ENCODE results near the gene SYCP2L.
"Not testable (repeated sequence)": the region's sequence is repeated elsewhere in the genome, so short reads cannot be mapped to it uniquely, and the experiment has no call there.

SYCP2L gene

DNA sequence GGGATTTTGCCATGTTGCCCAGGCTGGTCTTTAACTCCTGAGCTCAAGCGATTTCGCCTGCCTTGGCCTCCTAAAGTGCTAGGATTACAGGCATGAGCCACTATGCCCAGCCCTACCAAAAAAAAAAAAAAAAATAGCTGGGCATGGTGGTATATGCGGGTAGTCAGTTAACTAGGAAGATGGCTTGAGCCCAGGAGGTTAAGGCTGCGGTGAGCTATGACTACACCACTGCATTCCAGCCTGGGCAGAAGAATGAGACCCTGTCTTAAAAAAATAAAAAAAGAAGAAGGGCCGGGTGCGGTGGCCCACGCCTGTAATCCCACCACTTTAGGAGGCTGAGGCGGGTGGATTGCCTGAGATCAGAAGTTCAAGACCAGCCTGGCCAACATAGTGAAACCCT lies 107.0 kb downstream of the SYCP2L start:
- peaks cover 9% of the 10 kb centered on the region for H3K4me1 ChIP-seq (ENCODE audit: control insufficient read depth, insufficient read depth, low read length)
- H3K9me3 ChIP-seq (ENCODE audit: control insufficient read depth, insufficient read depth, low read length), result no peaks in the 10 kb centered on the region
- H3K9ac ChIP-seq (ENCODE audit: low read depth, low read length), result no peak overlapping the region
- no peaks in the 10 kb centered on the region for H3K27me3 ChIP-seq (ENCODE audit: control insufficient read depth, insufficient read depth, low read length)
- no peaks in the 10 kb centered on the region for H3K36me3 ChIP-seq (ENCODE audit: control insufficient read depth, insufficient read depth, low read length)
- H3K4me3 ChIP-seq (ENCODE audit: low read depth, low read length), result no peak overlapping the region

DNA sequence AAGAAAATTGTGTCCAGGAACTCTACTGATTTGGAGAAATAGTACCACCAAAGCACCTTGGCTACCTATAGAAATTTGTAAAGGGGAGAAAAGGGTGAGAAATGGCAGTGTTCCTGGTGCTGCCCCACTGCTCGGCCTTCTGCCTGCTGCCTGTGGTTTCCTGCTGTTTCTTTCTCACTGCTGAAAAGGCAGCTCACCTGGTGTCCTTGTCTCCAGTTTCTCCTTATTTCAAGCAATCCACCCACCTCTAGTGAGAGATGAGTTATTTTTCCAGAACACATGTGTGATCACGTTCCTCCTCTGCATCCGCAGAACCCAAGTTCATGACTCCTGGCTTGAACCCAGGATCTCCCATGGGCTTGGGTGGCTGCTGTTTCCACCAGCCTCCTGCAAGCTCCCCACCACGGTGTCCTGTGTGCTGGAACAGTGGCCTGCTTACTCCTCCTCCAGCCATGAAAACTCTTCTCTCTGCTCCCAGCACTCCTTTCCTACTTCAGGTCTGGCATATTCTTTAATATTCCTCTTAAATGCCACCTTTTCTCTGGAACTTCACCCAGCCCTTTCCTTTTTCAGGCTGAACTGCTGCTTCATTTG lies 108.4 kb downstream of the SYCP2L start:
- peaks cover 9% of the 10 kb centered on the region for H3K4me1 ChIP-seq (ENCODE audit: control insufficient read depth, insufficient read depth, low read length)
- no peak overlapping the region for H3K9ac ChIP-seq (ENCODE audit: low read depth, low read length)
- no peaks in the 10 kb centered on the region for H3K9me3 ChIP-seq (ENCODE audit: control insufficient read depth, insufficient read depth, low read length)
- no peaks in the 10 kb centered on the region for H3K36me3 ChIP-seq (ENCODE audit: control insufficient read depth, insufficient read depth, low read length)
- H3K4me3 ChIP-seq (ENCODE audit: low read depth, low read length), result no peak overlapping the region
- no peaks in the 10 kb centered on the region for H3K27me3 ChIP-seq (ENCODE audit: control insufficient read depth, insufficient read depth, low read length)

DNA sequence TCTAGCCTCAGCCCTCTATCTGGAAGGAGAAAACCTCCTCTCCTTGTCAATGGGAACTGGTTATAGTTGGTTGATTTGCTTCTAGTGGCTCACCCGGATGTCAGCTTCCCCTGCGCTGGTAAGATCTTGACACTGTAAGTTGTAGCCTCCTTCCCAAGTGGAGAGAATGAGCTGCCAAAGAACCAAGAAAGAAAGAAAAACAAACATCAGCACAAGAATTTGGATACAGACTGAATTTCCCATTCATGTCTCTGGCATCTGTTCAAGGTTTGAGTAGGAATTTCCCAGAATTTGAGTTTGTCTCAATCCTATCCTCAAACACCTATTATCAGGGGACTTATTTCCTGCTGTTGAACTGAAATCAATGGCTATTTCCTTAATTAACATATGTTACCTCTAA lies 113.1 kb downstream of the SYCP2L start:
- Histone ChIP-seq H3K4me1 (ENCODE audit: control insufficient read depth, insufficient read depth, low read length) (peaks cover 6% of the 10 kb centered on the region), H3K4me3 (ENCODE audit: low read depth, low read length) (no peak overlapping the region), H3K9ac (ENCODE audit: low read depth, low read length) (no peak overlapping the region), H3K27me3 (ENCODE audit: control insufficient read depth, insufficient read depth, low read length) (no peaks in the 10 kb centered on the region), H3K36me3 (ENCODE audit: control insufficient read depth, insufficient read depth, low read length) (no peaks in the 10 kb centered on the region), H3K9me3 (ENCODE audit: control insufficient read depth, insufficient read depth, low read length) (no peaks in the 10 kb centered on the region)

DNA sequence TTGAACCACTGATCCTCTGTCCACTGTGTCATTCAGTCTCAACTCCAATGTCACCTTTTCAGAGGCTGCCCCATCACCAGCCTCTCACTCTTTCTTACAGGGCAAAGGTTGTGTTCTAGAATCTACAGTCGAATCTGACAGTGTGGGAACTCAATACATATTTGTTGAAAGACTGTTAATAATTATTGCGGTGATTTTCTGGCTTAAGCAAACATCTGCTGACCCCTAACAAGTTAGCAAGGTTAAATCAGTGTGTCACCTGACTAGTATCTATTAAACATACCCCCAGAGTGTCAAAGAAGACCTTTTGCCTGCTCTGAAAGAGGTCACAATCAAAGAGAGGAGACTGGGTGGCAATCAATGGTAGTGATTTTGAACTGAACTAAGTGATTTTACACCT lies 115.3 kb downstream of the SYCP2L start:
- Histone ChIP-seq H3K9ac (ENCODE audit: low read depth, low read length) (no peak overlapping the region), H3K36me3 (ENCODE audit: control insufficient read depth, insufficient read depth, low read length) (no peaks in the 10 kb centered on the region), H3K9me3 (ENCODE audit: control insufficient read depth, insufficient read depth, low read length) (no peaks in the 10 kb centered on the region), H3K4me3 (ENCODE audit: low read depth, low read length) (no peak overlapping the region), H3K4me1 (ENCODE audit: control insufficient read depth, insufficient read depth, low read length) (no peaks in the 10 kb centered on the region), H3K27me3 (ENCODE audit: control insufficient read depth, insufficient read depth, low read length) (no peaks in the 10 kb centered on the region)

DNA sequence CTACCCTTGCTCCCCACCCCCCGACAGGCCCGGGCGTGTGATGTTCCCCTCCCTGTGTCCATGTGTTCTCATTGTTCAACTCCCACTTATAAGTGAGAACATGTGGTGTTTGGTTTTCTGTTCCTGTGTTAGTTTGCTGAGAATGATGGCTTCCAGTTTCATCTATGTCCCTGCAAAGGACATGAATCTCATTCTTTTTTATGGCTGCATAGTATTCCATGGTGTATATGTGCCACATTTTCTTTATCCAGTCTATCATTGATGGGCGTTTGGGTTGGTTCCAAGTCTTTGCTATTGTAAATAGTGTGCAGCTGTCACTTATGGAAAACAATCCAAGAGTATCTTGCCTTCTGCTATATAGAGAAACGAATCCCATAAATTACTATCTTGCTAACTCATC lies 116.4 kb downstream of the SYCP2L start:
- H3K4me3 ChIP-seq (ENCODE audit: low read depth, low read length); H3K4me1 ChIP-seq (ENCODE audit: control insufficient read depth, insufficient read depth, low read length); H3K9ac ChIP-seq (ENCODE audit: low read depth, low read length); H3K27me3 ChIP-seq (ENCODE audit: control insufficient read depth, insufficient read depth, low read length); H3K9me3 ChIP-seq (ENCODE audit: control insufficient read depth, insufficient read depth, low read length); H3K36me3 ChIP-seq (ENCODE audit: control insufficient read depth, insufficient read depth, low read length): not testable (repeated sequence)

DNA sequence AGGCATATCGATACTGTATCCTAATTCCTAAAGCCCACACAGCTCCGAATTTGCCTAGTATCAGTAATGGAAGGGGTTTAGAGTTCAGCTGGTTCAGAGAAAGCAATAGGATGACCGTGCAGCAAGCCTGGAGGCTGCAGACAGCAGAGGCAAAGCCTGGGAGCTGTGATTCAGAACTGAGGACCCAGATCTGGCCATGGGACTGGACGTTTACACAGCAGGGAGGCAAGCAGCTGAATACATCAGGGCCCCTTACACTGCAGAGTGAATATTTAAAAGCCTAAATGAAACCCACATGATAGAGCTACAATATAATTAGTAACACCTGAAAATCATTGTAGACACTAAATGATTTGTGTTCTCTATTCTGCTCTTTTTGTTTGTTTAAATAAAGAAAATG lies 119.2 kb downstream of the SYCP2L start:
- H3K36me3 ChIP-seq (ENCODE audit: control insufficient read depth, insufficient read depth, low read length), result no peaks in the 10 kb centered on the region
- H3K9ac ChIP-seq (ENCODE audit: low read depth, low read length), result no peak overlapping the region
- H3K27me3 ChIP-seq (ENCODE audit: control insufficient read depth, insufficient read depth, low read length), result no peaks in the 10 kb centered on the region
- no peak overlapping the region for H3K4me3 ChIP-seq (ENCODE audit: low read depth, low read length)
- no peaks in the 10 kb centered on the region for H3K9me3 ChIP-seq (ENCODE audit: control insufficient read depth, insufficient read depth, low read length)
- H3K4me1 ChIP-seq (ENCODE audit: control insufficient read depth, insufficient read depth, low read length), result no peaks in the 10 kb centered on the region

DNA sequence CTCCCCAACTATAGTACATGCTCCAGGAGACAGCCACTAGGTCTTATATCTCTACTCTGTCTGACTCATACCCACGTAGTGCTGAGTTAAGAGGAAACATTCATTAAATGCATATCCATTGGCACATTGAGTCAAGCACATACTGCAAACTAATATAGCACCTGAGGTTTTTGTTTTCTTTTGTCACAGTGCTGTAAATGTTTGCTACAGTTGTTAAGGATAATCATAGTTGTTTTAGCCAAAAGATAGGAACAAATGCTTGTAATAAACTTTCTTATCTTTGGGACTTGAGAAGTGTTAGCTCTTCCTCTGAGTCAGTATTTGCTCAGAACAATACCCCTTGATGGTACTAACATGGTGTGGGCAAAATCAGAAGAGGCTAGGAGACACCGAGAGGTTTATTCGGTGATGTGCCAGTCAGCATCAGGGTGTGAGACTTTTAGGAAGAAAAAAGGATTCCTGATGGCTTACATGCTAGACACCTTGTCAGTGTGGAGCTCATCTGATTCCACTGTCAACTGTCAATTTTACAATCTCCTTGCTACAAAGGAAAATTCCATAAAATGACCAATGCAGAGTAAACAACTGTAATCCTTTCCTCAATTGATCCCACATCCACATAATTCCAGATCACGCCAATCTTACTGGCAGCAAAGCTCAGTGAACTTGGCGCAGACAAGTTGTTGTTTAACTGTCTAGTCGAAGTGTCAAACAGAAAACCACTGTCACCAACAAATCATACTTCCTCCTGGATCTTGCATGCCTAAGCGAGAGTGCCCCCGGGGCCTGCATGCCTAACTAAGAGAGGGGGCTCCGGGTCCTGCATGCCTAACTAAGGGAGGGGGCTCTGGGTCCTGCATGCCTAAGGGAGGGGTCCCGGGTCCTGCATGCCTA lies 121.1 kb downstream of the SYCP2L start:
- H3K9me3 ChIP-seq (ENCODE audit: control insufficient read depth, insufficient read depth, low read length), result no peaks in the 10 kb centered on the region
- H3K4me3 ChIP-seq (ENCODE audit: low read depth, low read length), result no peak overlapping the region
- no peaks in the 10 kb centered on the region for H3K36me3 ChIP-seq (ENCODE audit: control insufficient read depth, insufficient read depth, low read length)
- no peaks in the 10 kb centered on the region for H3K4me1 ChIP-seq (ENCODE audit: control insufficient read depth, insufficient read depth, low read length)
- H3K27me3 ChIP-seq (ENCODE audit: control insufficient read depth, insufficient read depth, low read length), result no peaks in the 10 kb centered on the region
- H3K9ac ChIP-seq (ENCODE audit: low read depth, low read length), result no peak overlapping the region

DNA sequence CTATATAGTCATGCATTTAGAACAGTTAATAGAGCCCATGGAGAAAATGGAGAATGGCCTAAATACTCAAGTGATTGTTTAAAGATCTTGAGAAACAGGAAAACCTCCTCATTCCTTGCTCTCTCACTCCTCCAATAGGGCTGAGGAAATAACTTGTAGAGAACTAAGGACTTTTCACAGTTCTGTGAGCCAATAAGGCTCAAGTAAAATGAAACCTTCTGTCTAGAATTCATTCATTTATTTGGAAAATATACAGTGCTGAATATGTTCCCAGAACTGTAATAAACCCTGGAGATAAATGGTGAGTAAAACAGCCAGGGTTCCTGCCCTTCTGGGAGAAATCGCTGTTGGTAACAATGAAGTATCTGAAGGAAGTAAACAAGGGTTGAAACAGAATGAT lies 122.0 kb downstream of the SYCP2L start:
- Histone ChIP-seq H3K36me3 (ENCODE audit: control insufficient read depth, insufficient read depth, low read length) (no peaks in the 10 kb centered on the region), H3K4me1 (ENCODE audit: control insufficient read depth, insufficient read depth, low read length) (no peaks in the 10 kb centered on the region), H3K9ac (ENCODE audit: low read depth, low read length) (no peak overlapping the region), H3K9me3 (ENCODE audit: control insufficient read depth, insufficient read depth, low read length) (no peaks in the 10 kb centered on the region), H3K4me3 (ENCODE audit: low read depth, low read length) (no peak overlapping the region), H3K27me3 (ENCODE audit: control insufficient read depth, insufficient read depth, low read length) (no peaks in the 10 kb centered on the region)

DNA sequence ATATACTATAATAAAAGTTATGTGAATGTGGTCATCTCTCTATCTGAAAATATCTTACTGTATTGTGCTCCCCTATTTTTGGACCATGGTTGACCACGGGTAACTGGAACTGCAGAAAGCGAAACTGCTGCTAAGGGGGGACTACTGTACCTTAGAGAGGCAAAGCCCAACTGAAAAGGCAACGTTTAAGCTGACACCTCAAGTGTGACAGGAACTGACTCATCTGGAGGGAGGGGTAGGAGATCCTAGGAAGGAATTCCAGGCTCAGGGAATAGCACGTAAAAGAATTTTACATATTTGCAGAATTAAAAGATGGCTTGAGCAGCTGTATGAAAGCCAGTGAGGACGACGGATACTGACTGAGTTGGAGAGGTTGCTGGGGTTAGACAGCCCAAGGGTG lies 122.5 kb downstream of the SYCP2L start:
- Histone ChIP-seq H3K4me1 (ENCODE audit: control insufficient read depth, insufficient read depth, low read length) (no peaks in the 10 kb centered on the region), H3K9ac (ENCODE audit: low read depth, low read length) (no peak overlapping the region), H3K36me3 (ENCODE audit: control insufficient read depth, insufficient read depth, low read length) (no peaks in the 10 kb centered on the region), H3K4me3 (ENCODE audit: low read depth, low read length) (no peak overlapping the region), H3K9me3 (ENCODE audit: control insufficient read depth, insufficient read depth, low read length) (no peaks in the 10 kb centered on the region), H3K27me3 (ENCODE audit: control insufficient read depth, insufficient read depth, low read length) (no peaks in the 10 kb centered on the region)

DNA sequence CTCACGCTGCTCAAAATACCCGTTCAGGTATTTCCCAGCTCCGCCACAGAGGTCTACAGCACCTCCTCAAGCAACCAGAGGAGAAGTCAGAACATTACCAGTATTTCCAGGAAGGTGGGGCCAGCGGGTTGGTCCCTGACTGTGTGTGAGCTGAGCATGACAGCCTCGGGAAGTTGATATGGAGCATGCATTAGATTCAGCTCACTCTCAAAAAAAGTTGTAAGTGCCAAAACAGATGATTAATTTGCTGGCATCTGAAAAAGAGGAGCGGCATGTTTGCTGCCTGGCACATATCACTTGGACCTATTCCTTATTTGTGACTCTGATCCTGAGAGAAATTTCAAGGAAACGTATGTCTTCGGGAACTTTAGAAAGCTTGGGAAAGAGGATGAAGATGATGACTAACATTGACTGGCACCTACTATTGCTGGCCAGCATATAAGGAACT lies 125.0 kb downstream of the SYCP2L start:
- Histone ChIP-seq H3K4me1 (ENCODE audit: control insufficient read depth, insufficient read depth, low read length) (no peaks in the 10 kb centered on the region), H3K4me3 (ENCODE audit: low read depth, low read length) (no peak overlapping the region)

DNA sequence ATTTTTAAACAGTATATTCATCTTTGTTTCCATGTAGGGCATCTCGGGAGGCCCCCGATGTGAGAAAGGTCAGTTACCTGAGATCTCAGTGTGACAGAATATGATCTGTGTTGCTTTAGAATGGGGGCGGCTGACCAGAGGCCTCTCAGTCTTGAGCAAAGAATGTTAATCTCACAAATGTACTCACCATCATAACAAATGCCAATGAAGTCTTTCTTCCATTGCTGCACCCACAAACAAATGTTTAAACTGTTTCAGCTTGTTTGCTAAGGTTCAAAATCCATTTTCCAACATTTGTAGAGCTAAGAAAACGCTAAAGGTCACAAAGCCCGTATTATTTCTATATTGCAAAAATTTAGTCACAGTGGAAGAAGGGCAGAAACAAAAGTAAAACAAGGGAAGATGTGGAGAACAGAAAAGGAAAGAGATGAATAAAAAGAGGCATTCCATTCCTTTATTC lies 125.5 kb downstream of the SYCP2L start:
- Histone ChIP-seq H3K9ac (ENCODE audit: low read depth, low read length) (no peak overlapping the region), H3K27me3 (ENCODE audit: control insufficient read depth, insufficient read depth, low read length) (no peaks in the 10 kb centered on the region), H3K9me3 (ENCODE audit: control insufficient read depth, insufficient read depth, low read length) (no peaks in the 10 kb centered on the region), H3K4me3 (ENCODE audit: low read depth, low read length) (no peak overlapping the region), H3K4me1 (ENCODE audit: control insufficient read depth, insufficient read depth, low read length) (no peaks in the 10 kb centered on the region), H3K36me3 (ENCODE audit: control insufficient read depth, insufficient read depth, low read length) (no peaks in the 10 kb centered on the region)

More for the DNA sequence above, 125.0 kb downstream of the SYCP2L start:
- Histone ChIP-seq H3K27me3 (ENCODE audit: control insufficient read depth, insufficient read depth, low read length) (no peaks in the 10 kb centered on the region), H3K9me3 (ENCODE audit: control insufficient read depth, insufficient read depth, low read length) (no peaks in the 10 kb centered on the region), H3K36me3 (ENCODE audit: control insufficient read depth, insufficient read depth, low read length) (no peaks in the 10 kb centered on the region), H3K9ac (ENCODE audit: low read depth, low read length) (no peak overlapping the region)
